HK-2 (cell line): ENCODE measurements around the gene B4GALT2.
A peak's percentile ranks its signal among the peaks of the same experiment; 100 is the strongest.

Source experiments
- DNase-seq: peaks from one replicate; pipeline ENCODE4 v3.0.0-alpha.2; 2018; ENCODE audit not compliant: unreplicated experiment

B4GALT2 gene

DNA sequence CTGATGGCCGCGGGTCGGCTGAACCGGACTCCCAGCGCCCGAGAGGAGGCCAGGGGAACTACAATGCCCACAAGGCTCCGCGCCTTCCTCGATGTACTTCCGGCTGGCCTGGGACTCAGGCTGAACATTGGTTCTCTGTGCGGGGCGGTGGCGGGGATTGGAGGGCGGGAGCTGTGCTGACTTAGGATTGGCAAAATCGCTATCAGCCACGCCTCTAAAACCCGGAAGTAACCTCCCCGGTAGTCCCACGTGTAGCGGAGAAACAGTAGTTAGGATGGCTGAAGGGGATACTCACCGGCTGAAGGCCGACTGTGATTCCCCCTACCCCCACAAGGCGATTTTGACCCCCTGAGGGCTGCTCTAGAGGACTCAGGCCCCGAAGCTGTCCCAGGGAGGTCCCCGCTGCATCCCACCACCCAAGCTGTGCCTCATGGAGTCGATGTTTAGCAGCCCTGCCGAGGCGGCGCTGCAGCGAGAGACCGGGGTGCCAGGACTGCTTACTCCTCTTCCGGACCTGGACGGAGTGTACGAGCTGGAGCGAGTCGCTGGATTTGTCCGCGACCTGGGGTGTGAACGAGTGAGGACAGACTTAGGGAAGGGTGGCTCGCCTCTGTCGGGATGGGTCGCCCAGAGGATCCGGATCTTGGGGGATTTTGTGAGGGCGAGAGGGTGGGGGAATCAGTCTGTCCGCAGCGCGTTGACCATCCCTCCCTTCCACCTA is 9.1 kb upstream of the B4GALT2 start, which contains the start of gene DPH2:
Gene DPH2 (plus strand): TSS at position 265 of the 721 bp plus-strand sequence. CDS start 166 bp downstream, at position 431.
- peak; percentile 97 for DNase-seq

DNA sequence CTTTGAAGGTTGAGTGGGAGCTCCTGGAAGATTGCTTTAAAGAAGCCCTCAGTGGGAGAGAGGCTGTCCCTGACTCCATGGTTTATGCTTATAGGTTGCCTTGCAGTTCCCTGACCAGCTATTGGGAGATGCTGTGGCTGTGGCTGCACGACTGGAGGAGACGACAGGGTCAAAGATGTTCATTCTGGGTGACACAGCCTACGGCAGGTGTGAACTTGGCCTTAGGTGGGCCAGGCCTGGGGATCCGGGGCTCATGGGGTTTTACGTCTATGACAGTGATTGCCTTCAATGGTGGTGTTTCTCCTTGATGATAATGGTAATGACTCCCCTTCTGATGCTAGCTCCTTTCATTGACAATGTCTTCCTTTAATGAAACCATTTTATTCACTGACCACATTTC is 8.5 kb upstream of the B4GALT2 start:
- no peak for DNase-seq

DNA sequence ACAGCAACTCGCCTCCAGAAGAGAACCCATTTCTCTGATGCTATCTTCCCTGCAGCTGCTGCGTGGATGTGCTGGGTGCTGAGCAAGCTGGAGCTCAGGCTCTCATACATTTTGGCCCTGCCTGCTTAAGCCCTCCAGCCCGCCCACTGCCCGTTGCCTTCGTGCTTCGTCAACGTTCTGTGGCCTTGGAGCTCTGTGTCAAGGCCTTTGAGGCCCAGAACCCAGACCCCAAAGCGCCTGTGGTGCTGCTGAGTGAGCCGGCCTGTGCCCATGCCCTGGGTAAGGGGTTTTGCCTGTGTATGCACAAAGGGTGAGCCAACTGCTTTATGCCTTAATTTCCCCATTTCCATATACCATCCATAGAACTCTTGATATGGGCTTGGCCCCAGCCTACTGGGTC is 8.1 kb upstream of the B4GALT2 start:
- DNase-seq = no peak

DNA sequence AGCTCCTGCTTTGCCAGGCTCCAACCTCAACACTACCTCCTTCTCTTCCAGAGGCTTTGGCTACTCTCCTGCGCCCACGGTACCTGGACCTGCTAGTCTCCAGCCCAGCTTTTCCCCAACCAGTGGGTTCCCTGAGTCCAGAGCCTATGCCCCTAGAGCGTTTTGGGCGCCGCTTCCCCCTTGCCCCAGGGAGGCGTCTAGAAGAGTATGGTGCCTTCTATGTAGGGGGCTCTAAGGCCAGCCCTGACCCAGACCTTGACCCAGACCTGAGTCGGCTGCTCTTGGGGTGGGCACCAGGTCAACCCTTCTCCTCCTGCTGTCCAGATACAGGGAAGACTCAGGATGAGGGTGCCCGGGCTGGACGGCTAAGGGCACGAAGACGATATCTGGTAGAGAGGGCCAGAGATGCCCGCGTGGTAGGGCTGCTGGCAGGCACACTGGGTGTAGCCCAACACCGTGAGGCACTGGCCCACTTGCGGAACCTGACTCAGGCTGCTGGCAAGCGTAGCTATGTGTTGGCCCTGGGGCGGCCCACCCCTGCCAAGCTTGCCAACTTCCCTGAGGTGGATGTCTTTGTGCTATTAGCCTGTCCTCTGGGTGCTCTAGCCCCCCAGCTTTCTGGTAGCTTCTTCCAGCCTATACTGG is 7.6 kb upstream of the B4GALT2 start:
- no peak for DNase-seq

DNA sequence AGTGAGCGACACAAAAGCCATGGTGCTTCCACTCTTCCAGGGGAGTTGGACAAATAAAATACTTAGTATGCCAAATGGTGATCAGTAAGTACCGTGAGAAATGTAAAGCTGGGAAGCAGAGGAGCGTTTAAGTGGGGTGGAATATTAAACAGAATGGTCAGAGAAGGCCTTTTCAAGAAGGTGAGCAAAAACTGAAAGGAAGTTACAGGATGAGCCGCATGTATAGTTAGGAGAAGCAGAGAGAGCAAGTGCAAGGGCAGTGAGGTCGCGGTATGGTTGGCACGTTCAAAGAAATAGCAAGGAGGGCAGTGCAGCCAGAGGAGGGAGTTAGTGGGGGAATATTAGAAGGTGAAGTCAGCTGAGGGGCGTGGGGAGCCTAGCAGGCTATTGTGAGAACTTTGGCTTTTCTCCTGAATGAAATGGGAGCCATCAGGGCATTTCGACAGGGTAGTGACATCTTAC is 5.0 kb upstream of the B4GALT2 start:
- DNase-seq = no peak

DNA sequence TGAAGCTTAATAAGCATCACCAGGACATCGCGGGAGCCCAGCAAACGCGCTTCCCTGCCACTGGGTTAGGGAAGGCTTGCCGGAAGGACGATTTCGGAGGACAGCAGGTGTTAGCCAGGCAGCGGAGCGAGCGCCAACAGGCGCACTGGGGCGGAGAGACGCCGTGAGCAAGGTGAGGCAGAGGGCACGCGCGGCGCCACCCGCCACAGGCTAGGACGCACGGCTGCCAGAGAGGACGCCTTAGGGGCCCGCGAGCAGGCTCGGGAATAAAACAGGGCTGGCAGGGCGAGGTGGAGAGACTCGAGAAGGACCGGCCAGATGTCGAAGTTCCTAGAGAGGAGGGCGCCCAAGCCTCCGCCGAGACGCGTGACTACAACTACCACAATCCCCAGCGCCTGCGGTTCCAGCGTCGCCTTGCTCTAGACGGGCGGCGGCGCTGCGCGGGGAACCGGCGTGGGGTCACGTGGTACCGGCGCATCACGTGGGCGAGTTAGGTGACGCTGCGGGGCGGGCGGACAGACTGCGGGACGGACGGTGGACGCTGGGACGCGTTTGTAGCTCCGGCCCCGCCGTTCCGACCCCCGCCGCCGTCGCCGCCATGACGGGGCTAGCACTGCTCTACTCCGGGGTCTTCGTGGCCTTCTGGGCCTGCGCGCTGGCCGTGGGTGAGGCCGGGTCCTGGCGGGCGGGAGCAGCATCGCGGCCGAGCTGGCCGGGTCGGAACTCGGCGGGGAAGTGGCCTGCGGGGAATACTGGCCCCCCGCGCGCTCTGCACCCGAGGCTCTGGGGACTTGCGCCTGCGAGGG is 4.4 kb upstream of the B4GALT2 start, which contains the start of gene ATP6V0B:
Gene ATP6V0B (plus strand): TSS at position 518 of the 806 bp plus-strand sequence. CDS start 81 bp downstream, at position 599.
- peak; percentile 96 for DNase-seq

DNA sequence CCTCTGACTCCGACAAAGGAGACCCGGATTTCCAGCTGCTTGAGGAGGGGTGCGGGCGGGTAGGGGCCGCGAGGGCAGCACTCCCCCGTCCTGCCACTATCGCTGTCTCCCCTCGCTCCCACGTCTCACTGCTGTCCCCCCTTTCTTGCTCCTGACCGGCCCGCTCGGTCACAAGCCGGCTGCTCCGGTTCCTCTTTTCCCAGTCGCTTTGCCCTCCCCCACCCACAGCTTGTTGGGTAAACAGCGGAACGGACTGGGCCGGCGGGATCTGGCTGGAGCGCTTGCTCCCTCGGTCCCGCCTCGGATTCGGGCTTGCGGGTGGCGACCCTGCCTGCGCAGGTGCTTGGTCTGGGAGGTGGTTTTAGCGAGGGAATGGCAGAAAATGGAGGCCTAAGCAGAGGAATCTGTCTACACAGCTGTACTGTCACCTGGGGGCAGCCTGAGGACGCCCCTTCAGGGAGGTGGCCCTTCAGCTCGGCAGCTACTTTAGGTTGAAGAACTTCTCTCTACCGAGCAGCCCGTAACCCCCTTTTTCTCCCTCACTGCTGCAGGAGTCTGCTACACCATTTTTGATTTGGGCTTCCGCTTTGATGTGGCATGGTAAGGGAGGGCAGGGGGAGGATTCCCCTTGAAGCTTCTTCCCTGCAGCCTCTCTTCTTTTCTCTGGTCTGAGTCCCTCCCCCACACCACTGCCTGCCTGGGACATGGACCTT is 3.6 kb upstream of the B4GALT2 start:
- DNase-seq = peak; percentile 39

DNA sequence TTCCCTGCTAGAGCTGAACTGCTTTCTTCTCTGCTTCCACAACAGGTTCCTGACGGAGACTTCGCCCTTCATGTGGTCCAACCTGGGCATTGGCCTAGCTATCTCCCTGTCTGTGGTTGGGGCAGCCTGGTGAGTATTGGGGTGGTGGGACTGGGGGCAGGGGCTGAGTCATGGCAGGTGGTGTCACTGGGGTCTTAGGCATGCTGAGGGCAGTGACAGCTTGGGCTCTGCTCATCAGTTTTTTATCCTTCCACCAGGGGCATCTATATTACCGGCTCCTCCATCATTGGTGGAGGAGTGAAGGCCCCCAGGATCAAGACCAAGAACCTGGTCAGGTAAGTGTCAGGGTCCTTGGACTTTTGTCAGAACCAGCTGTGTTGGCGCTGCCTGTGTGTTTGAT is 3.0 kb upstream of the B4GALT2 start:
- no peak for DNase-seq

DNA sequence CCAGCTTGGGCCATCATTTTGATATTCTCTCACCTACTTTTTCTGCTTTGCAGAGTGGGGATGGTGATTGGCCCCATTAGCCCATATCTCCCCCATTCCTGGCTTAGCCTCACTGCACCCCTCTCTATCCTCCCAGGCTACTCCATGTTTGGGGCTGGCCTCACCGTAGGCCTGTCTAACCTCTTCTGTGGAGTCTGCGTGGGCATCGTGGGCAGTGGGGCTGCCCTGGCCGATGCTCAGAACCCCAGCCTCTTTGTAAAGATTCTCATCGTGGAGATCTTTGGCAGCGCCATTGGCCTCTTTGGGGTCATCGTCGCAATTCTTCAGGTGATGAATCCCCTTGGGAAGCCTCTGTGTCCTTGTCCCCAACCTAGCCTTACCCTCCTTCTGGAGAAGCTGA is 2.1 kb upstream of the B4GALT2 start:
- DNase-seq = no peak

DNA sequence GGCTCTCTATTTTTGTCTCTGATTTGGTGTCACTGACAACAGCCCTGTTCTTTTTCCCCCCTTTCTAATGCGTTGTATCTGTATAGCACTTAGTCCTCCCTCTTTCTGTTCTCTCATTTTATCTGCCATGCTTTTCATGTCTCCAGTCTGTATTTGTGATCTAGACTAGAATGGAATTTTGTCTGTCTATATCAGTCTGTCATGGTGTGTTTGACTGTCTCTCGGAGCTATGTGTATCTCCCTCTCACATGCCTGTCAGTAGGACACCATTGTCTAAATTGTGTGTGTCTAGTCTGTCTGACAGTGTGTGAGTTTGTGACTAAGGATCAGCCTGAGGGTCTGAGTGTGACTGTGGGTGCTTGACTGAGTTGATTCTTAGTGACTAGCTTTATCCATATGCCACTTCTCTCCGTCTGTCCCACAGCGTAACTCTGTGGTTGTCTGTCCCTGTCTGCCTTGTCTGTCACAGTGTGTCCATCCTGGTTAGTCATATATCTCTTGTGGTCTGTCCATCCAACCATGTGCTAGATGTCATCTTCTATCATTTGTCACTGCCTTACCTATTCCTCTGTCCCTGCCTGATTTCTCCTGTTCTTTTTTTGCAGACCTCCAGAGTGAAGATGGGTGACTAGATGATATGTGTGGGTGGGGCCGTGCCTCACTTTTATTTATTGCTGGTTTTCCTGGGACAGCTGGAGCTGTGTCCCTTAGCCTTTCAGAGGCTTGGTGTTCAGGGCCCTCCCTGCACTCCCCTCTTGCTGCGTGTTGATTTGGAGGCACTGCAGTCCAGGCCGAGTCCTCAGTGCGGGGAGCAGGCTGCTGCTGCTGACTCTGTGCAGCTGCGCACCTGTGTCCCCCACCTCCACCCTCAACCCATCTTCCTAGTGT is 1.4 kb upstream of the B4GALT2 start:
- DNase-seq = no peak

DNA sequence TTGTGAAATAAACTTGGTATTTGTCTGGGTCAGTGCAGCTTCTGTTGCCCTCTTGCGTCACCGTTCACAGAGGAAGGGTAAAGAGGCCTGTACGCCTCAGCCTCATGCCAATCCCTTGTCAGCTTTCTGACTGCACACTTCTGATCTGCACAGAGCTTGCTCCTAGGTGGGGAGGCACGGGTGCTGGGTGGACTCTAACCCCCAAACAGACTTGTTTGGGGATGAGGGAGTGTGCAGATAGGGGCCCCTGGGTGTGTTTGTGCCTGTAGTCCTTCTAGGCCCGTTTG is 803 bp upstream of the B4GALT2 start:
- DNase-seq = no peak

DNA sequence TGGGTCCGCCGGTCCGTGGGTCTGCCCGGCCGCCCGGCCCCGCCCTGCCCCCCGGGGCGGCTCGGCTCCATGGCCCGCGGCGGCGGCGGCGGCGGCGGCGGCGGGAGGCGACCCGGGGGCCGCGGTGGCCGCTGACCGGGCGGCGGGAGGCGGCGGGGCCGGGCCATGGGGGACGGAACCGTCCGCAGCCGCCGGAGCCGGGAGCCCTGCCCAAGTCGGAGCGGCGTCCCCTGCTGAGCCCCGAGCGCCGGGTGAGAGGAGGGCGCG is 184 bp downstream of the B4GALT2 start:
- no peak for DNase-seq

DNA sequence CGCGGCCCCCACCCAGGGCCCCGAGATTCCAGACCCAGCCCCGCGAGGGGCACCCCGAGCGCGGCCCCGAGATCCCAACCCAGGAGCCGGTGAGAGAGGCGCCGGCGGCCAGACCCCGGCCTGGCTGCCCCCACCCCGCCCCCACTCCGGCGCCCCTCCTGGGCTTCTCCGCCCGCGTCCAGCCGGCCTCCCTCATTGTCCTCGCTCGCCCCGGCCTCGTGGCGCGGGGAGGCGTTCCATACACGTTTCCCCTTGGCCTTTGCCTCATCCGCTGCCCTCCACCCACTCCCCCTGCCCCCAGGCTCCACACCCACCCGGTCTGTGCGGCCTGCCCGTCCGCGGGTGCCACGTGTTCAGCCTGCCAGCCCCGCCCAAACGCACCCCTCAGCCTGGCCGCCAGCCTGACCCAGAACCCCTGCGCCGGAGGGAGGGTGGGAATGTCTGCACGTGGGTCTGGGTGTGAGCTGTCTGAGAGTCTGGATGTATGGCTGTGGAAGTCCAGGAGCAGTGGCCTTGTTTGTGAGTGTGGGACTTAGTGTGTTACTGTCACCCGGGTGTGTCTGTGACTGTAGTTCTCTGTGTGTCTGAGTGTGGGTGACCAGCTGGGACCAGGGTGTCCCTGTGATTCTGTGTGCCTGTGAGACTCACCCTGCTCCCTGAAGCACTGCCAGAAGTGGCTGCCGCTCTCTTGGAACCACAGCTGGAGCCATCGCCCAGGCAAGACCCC is 681 bp downstream of the B4GALT2 start:
- DNase-seq = peak; percentile 68

DNA sequence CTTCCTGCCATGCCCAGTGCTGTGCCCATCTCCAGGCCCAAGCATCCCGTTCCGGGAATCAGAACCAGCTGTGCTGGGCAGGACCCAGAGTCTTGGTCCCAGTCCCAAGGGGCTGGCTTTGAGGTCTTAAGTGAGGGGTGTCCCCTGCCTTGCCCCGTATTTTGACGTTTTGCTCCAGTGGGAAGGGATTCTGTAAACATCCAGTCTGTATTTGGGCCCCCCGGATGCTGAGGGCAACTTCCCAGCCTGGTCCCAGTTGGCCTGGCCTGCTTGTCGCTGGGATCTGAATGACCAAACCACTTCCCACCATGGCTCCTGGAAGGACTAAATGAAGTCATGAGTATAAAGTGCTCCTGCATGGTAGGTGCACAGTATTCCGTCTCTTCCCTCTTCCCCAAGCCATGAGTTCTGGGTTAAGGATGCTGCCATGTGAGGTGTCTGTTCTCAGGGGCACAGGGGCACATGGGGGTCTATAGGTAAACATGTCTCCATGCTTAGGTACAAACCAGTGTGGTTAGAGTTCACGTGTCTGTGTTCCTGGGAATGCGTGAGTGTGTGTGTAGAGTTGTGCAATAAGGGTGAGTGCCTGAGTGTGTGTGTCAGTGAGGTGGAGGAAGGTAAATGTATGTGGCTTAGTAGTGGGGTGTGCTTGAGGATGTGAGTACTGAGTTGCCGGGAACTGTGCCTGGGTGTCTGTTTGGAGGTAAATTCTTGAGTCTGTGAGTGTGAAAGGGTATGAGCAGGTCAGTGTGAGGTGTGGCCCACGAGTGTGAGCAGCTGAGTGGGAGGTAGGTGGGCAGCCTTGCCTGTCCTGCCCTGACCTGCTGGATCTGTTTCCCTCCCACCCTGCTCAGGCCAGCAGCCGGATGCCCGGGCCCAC is 1.5 kb downstream of the B4GALT2 start:
- DNase-seq = no peak

DNA sequence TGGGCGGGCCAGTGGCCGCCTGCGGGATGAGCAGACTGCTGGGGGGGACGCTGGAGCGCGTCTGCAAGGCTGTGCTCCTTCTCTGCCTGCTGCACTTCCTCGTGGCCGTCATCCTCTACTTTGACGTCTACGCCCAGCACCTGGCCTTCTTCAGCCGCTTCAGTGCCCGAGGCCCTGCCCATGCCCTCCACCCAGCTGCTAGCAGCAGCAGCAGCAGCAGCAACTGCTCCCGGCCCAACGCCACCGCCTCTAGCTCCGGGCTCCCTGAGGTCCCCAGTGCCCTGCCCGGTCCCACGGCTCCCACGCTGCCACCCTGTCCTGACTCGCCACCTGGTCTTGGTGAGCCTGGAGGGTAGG is 2.1 kb downstream of the B4GALT2 start:
- DNase-seq = no peak

DNA sequence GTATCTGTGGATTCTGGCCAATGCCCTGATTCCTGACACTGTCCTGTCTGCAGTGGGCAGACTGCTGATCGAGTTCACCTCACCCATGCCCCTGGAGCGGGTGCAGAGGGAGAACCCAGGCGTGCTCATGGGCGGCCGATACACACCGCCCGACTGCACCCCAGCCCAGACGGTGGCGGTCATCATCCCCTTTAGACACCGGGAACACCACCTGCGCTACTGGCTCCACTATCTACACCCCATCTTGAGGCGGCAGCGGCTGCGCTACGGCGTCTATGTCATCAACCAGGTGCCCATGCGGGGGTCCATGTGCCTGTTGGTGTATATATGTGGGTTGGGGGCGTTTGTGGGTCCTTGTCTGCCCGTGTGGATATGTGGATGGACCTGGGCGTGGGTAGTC is 2.6 kb downstream of the B4GALT2 start:
- no peak for DNase-seq

DNA sequence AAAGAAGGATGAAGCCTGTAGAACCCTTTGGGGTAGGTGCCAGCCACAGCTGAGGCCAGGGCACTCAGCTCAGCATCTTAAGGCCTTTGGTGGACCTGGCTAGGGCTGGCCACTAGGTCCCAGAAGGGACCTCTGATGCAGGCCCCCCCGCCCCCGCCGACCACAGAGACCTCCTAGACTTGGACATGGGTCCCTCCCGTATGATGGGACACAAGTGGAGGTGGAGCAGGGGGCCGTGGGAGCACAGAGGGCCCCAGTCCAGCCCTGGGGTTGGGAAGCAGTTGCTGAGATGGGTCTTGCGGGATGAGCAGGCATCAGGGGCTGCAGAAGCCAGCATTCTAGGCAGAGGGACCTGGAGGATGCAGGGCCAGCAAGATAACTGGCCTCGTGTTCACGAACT is 3.2 kb downstream of the B4GALT2 start:
- no peak for DNase-seq

DNA sequence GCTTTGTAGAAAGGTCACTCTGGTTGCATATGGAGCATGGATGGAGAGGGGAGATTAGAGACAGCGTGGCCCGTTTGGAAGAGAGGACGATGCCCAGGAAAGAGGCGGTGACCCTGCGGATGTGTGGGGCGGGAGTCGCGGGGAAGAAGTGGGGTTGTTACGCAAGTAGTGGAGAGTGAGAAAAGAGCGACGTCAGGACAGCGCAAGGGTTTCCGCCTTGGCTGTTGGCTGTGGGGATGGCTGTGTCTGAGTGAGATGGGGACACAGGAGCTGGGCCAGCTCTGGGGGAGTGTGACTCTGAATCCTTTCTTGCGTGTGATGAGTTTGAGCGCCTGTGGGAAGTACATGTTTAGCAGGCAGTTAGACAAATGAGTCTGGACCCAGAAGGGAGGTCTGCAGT is 3.8 kb downstream of the B4GALT2 start:
- no peak for DNase-seq

DNA sequence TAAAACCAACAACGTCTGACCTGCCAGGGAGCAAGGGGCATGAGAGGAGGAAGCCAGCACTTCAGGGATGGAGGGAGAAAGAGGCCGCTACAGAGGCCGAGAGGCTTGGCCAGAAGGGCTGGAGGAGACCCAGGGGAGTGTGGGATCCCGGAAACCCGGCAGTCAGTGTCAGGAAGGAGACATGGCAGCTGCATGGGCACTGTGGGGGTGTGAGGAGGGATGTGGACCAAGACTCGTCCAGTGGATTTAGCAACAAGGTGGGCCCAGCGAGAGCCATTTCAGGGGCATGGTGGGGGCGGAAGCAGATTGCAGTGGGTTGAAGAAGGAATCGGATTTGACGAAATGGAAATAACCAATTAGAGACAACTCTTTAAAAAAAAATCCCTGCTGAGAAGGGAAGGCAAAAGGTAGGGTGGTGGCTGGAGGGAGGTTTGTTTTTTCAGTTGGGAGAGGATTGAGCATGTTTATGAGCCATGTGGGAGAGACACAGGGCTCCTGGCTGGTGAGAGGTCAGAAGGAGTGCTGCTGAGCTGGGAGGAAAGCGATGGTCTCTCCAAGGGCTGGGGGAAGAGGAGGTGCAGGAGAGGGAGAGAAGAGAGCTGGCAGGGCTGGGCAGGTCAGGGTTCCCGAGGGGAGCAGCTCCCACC is 4.4 kb downstream of the B4GALT2 start:
- DNase-seq = no peak
